AG09319 (cell line): Measurements from ENCODE around the gene RBM22.

Experiments
- DNase-seq: peaks from one replicate; pipeline ENCODE4 v3.0.0-alpha.2; 2010; ENCODE audit warnings: low read depth; ENCODE audit errors: extremely low read depth
- TF ChIP-seq, protein P1 (sequence below): IDR thresholded peaks from 2 replicates; pipeline ENCODE4 v1.5.1; 2011; ENCODE audit warnings: low read depth, mild to moderate bottlenecking, inconsistent platforms, low read length, moderate library complexity

RBM22 gene

DNA sequence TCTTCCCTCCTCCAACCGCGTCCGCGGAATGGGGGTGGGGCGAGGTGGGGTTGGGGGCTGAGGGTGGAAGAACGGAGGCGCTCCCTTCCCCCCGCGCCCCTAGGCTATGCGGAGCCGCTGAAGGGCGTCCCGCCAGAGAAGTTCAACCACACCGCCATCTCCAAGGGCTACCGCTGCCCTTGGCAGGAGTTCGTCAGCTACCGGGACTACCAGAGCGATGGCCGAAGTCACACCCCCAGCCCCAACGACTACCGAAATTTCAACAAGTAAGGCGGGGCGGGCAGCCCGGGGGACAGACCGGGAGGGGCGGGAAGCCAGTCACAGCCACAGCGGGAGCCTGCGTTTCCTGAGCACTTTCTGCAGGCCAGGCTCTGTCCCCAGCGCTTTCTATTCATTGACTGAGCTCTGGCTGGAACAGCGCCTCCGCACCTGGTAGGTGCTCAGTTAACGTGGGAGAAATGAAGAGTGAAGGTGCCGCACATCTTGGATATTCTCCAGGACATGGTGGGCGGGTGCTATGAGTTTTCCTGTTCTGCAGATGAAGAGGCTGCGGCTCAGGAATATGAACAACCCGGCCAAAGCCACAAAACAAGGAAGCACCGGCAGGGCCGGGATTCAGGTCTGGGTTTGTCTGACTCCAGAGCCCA, 28.5 kb downstream of the RBM22 start:
- no peak for DNase-seq
- TF ChIP-seq, protein P1, sequence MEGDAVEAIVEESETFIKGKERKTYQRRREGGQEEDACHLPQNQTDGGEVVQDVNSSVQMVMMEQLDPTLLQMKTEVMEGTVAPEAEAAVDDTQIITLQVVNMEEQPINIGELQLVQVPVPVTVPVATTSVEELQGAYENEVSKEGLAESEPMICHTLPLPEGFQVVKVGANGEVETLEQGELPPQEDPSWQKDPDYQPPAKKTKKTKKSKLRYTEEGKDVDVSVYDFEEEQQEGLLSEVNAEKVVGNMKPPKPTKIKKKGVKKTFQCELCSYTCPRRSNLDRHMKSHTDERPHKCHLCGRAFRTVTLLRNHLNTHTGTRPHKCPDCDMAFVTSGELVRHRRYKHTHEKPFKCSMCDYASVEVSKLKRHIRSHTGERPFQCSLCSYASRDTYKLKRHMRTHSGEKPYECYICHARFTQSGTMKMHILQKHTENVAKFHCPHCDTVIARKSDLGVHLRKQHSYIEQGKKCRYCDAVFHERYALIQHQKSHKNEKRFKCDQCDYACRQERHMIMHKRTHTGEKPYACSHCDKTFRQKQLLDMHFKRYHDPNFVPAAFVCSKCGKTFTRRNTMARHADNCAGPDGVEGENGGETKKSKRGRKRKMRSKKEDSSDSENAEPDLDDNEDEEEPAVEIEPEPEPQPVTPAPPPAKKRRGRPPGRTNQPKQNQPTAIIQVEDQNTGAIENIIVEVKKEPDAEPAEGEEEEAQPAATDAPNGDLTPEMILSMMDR, result no peak

DNA sequence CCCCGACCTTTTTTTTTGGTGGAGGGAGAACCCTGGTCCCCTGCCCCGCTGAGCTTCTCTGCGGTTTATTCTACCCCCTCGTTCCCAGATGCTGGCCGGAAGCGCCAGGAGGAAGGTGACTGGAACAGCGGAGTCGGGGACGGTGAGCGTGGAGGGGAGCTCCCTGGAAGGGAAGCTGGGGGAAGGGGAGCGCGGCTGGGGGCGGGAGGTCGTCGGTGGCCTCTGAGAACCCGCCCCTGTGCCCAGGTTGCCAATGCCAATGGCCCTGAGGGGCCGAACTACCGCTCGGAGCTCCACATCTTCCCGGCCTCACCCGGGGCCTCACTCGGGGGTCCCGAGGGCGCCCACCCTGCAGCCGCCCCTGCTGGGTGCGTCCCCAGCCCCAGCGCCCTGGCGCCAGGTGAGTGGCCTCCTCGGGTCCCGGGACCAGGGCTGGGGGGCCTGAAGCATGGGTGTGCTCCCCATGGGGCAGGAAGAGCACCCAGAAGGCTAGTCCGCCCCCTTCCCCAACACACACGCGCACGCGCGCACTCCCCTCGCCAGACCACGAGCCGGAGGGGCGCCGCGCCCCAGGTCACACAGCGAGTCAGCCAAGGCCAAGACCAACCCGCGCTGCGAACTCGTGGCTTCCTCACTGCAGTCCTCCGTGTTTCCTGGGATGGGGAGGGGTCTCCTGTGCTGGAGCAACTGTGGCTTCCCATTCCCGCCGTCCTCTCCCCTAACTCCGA, 29.2 kb downstream of the RBM22 start:
- DNase-seq, result no peak
- TF ChIP-seq, protein P1, result no peak

DNA sequence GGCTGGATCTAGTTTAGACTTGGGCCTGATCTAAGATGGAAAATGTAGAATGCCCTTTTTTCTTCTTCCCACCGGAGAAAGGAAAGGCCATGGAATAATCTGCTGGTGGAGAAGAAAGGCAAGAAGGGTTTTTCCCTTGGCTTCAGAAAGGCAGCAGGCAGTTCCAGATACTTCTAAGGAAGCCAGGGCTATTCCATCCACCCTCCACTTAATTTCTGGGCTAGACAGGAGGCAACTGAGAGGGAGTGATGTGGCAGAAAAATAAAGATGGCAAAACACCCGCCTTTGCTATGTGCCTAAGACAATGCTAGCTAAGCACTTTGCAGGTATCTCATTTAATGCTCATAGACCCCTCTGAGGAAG, 29.9 kb downstream of the RBM22 start:
- no peak for DNase-seq

DNA sequence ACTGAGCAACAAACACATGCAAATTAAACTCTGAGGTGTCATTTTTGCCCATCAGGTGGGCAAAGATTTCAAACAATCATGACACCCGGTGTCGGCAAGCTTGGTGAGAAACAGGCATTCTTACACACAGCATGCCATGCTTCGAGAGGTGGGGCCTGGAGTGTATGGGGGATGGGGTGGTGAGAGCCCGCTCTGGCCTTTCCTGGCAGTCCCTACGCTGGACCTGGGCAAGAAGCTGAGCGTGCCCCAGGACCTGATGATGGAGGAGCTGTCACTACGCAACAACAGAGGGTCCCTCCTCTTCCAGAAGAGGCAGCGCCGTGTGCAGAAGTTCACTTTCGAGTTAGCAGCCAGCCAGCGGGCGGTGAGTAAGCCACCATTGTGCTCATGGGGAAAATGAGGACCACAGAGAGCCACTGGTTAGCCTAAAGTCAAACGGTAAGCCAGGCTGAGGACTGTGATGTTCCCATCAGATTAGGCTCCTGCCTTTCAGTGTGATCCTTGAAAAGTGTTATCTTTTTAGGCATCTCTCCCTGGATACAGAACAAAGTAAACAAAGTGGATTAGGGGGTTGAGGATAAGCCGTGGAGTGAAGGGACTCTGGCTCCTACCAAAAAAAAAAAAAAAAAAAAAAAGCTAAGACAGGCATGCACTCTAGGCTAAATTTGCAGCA, 30.5 kb downstream of the RBM22 start:
- TF ChIP-seq, protein P1, result no peak
- no peak for DNase-seq

More for the DNA sequence above, 29.9 kb downstream of the RBM22 start:
- TF ChIP-seq, protein P1, result no peak

DNA sequence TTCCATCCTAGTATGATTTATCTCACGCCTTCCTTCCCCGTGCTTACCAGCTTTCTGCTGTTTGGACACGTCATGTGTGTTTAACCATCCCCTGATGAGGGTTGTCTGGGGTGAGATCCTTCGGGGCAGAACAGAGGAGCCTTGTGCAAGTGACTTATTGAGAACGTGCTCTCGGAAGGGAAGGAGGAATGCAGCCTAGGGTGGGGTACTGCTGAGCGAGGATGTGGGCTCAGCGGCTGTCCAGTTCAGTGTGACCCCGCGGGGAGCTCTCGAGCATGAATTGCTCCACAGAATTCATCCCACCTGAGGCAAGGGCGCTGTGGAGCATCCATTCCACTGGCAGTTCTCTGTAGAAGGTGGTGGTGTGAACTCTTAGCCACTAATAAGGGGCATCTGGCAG, 35.8 kb downstream of the RBM22 start:
- TF ChIP-seq, protein P1, result no peak
- no peak for DNase-seq

DNA sequence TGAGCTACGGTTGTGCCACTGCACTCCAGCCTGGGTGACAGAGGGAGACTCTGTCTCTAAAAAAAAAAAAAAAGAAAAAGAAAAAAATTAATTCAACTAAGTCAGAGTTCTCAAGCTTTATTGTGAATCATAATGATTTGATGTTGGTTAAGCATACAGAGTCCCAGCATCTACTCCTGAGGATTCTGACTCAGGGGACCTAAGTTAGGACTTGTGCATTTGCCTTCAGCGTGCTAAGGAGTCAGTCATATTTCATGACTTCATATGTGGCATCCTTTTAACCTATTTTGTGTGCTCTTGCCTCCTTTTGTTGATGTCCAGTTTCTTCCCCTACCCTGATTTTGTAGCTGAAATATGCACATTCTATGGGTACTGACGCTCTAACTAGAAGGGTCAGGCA, 36.9 kb downstream of the RBM22 start:
- TF ChIP-seq, protein P1, result no peak
- no peak for DNase-seq
